ENCODE data around the gene MYADM. TPM values are rescaled to one million over a fixed set of nuclear protein-coding genes. Genes with fewer than 3 reads are reported as not detected.

The MYADM gene
- 41.5 and 49.5 TPM in 2 replicates for total RNA-seq

GRCh38 chr19:53867225-53868090, at the start of gene MYADM:
Gene MYADM (plus strand): TSS chr19:53867883. CDS start chr19:53873530, 5,647 bp downstream.

GRCh38 chr19:53824134-53824611, 43.5 kb upstream of the MYADM start, which contains the start of gene NLRP12:
Gene NLRP12 (minus strand): TSS chr19:53824314. CDS start chr19:53824174, 140 bp downstream.

GRCh38 chr19:53881482-53882390, 14.1 kb downstream of the MYADM start, which contains the start of gene PRKCG:
Gene PRKCG (plus strand): TSS chr19:53882197. CDS start chr19:53882495, 298 bp downstream.

GRCh38 chr19:53908935-53909415, 41.3 kb downstream of the MYADM start, which contains the start of gene CACNG7:
Gene CACNG7 (plus strand): TSS chr19:53909278. CDS start chr19:53912832, 3,554 bp downstream.

Other genes starting within 250 kb of the MYADM start
- not detected in 2 replicates for gene DPRX, start 235.9 kb upstream of the MYADM start, total RNA-seq
- gene NLRP12, start 43.6 kb upstream of the MYADM start, total RNA-seq: 0.06 and 0.24 TPM in 2 replicates
- not detected in 2 replicates for gene PRKCG, start 14.3 kb downstream of the MYADM start, total RNA-seq
- 3.5 and 9.0 TPM in 2 replicates for gene CACNG7, start 41.4 kb downstream of the MYADM start, total RNA-seq
- 0.39 and 1.1 TPM in 2 replicates for gene CACNG8, start 95.1 kb downstream of the MYADM start, total RNA-seq
- gene CACNG6, start 123.8 kb downstream of the MYADM start, total RNA-seq: 0.68 and 1.8 TPM in 2 replicates
- gene VSTM1, start 196.0 kb downstream of the MYADM start, total RNA-seq: not detected in 2 replicates
- gene TARM1, start 213.5 kb downstream of the MYADM start, total RNA-seq: not detected in 2 replicates
- gene OSCAR, start 232.9 kb downstream of the MYADM start, total RNA-seq: 0.69 TPM in 1 of 2 replicates, not detected in the other
- 5.2 and 6.7 TPM in 2 replicates for gene NDUFA3, start 235.0 kb downstream of the MYADM start, total RNA-seq
- 16.7 and 22.3 TPM in 2 replicates for gene TFPT, start 247.8 kb downstream of the MYADM start, total RNA-seq
- 38.3 and 47.2 TPM in 2 replicates for gene PRPF31, start 247.9 kb downstream of the MYADM start, total RNA-seq